Dedifferentiated amniotic fluid mesenchymal stem cell (primary cell): Measurements from ENCODE around the gene MRPL14.
"Not testable (repeated sequence)": the region's sequence is repeated elsewhere in the genome, so short reads cannot be mapped to it uniquely, and the experiment has no call there.

Experiments used
- DNase-seq: peaks from one replicate; pipeline ENCODE4 v3.0.0-alpha.2; 2016; ENCODE audit errors: extremely low spot score

MRPL14 gene

DNA sequence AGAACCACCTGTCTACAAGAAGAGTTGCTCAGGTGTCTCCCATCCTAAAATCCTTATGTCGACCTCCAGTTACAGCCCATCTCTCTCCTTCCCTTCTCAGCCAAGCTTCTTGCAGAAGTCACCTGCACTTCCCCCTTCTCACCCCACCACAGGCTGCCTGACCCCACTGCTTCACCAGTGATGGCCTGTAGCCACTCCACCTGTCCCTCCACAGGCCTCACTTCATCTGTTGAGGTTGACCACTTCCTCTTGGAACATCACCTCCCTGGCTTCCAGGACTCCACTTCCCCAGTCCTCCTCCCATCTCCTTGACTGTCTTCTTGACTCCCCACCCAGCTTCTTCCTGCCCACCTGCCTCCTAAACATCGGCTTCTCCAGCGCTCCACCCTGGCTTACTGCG, 25.4 kb downstream of the MRPL14 start:
- no peak for DNase-seq

DNA sequence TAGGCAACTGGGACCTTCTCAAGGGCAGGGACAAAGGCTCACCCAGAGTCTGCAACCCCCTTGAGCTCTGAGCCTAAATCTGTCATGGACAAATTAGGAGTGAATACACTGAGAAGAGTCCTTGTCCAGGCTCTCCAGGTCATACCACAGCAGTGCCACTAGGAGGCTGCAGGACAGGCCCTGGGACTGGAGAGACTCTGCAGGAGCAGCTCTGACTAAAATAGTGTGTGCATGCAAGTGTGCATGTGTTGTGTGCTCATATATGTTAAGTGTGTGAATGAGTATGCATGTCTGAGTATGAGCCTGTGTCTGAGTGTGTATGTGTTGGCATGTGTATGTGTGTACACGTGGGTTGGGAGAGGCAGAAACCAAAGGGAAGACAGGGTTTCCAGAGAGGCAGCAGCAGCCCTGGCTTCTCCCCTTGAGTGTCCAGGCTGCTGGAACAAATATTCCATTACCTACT, 27.1 kb downstream of the MRPL14 start:
- DNase-seq = peak; percentile 19

DNA sequence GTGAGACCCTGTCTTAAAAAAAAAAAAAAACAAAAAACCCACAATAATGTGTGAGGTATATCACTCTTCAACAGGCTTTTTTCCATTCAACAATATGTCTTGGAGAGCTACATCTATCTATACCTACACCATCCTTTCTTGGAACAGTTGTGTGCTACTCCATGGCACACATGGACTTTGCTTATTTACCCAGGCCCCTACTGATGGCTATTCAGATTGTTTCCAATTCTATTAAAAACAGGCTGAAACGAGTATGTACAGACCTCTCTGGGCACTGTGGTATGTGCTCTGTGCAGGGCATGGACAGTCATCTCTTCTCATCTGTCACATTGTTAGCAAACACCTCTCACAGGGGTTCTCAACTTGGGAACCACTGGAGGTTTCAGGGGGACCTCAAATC, 28.1 kb downstream of the MRPL14 start:
- no peak for DNase-seq

DNA sequence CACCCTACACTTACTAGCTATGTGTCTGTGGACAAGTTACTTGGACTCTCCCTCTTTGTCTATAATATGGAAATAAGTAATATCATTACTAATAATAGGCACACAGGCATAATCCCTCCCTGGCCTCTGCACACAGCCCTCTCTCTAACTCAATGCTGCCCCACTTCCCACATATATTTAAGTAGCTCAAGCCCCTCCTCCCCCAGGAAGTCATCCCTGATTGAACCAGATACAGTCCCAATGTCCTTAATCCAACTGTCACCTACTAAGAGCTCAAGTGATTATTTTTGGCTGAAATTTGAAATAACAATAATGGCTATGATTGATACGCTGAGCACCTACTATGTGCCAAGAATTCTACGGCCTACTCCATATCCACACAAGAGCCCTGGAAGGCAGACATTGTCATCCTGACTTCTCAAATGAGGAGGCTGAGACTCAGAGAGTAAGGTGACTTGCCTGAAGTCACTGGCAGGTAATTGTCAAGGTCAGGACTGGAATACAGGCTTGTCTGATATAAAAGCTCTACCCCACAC, 29.4 kb downstream of the MRPL14 start:
- DNase-seq = no peak

DNA sequence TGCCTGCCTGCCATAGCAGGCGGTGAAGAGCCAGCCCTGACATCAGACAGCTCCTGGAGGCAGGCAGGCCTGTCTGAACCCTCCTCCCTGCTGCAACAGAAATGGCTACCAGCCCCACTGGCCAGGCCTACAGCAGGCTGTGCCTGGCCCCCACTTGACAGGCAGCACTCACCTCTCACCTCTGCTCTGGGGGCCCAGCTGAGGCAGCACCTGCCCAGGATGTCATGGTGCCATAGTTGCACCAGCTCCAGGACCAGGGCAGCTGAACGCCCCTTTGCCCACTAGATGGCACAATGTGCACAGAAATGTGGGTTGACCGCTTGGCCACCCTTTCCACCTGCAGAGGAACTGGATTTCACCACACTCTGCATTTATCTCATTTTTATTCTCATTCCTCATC, 30.6 kb downstream of the MRPL14 start:
- peak; percentile 75 for DNase-seq

DNA sequence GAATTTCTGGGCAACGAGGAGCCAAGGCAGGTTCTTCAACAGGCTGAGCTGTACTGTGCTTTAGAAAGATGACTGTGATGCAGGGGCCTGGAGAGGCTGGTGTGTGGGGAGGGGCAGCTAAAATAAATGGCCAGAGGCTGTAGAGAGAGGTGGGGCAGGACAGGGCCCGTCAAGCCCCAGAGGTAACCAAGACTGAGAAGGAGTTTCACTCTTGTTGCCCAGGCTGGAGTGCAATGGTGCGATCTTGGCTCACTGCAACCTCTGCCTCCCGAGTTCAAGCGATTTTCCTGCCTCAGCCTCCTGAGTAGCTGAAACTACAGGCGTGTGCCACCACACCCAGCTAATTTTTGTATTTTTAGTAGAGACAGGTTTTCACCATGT, 32.0 kb downstream of the MRPL14 start:
- not testable (repeated sequence) for DNase-seq

DNA sequence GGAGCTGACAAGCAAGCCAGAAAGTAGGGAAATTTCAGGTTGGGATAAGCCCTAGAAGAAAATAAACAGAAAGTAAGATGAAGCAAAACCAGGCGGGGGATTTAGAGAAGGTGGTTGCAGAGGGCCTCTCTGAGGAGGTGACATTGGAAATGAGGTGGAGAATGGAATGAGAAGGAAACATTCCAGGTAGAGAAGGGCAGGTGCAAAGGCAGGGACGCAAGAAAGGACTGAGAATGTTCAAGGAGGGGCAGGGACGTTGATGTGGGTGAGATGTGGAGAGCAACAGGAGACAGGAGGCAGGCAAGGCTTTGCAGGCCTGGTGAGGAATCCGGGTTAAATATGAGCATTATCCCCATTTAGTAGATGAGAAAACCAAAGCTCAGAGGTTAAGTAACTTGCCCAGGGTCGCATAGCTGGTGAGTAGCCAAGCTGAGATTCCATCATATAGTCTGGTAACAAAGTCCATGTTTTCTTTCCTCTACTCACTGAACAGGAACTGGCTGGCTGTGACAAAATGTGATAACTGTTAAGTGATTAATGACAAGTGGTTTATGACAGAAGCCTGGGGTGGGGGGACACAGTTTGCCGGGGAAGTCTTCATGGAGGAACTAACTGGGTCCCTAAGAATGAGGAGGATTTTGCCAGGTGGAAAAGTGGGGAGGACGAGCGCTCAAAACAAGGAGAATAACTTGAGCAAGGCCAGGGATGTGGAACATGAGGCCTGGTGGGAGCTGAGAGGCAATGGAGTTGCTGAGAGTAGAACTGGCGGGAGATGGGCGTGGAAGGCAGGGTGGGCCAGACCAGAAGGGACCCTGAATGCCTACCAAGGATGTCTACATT, 32.6 kb downstream of the MRPL14 start:
- DNase-seq = no peak

DNA sequence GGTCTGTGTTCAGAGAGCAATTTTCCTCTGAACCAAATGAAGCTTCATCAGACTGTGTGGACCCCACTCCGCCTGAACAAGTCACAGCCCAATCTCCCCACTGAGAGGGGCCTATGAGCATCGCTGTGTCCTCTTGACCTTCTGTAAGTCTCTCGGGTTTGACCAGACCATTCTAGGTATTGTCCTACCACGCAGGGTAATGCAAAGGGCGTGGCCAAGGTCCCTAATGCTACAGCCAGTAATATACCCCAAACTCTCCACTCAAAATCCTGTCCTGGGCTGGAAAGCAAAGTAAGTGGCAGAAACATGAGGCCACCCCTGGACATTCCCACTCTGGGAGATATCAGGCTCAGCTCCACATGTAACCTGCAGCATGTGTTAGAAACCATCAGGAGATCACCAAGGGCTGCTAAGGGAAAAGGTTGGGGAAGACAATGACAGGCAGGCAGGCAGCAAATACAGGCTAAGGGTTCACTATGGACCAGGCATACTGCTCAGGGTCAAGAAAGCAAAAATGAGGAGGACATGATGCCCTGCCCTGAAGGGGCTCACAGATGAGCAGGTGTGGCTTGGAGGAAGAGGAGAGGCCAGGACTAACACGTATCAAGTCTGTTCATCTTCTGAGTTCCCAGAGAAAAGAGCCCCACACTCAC, 33.4 kb downstream of the MRPL14 start:
- no peak for DNase-seq

DNA sequence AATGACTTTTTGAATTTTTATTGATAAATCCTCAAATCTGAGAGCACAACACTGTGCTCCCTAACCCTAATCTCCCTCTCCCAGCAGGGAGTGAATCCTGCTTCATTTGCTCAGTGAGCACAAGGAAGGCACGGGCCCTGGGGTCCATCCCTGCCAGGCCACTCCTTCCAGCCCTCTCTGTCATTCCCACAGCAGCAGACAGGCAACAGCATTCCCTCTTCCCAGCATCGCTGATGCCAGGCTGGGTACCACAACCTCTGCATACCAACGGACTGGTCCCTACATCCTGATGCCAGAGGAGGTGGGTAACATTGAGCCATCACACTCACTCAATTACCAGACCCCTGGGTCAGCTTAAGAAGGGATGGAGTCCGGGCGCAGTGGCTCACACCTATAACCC, 34.2 kb downstream of the MRPL14 start:
- no peak for DNase-seq

DNA sequence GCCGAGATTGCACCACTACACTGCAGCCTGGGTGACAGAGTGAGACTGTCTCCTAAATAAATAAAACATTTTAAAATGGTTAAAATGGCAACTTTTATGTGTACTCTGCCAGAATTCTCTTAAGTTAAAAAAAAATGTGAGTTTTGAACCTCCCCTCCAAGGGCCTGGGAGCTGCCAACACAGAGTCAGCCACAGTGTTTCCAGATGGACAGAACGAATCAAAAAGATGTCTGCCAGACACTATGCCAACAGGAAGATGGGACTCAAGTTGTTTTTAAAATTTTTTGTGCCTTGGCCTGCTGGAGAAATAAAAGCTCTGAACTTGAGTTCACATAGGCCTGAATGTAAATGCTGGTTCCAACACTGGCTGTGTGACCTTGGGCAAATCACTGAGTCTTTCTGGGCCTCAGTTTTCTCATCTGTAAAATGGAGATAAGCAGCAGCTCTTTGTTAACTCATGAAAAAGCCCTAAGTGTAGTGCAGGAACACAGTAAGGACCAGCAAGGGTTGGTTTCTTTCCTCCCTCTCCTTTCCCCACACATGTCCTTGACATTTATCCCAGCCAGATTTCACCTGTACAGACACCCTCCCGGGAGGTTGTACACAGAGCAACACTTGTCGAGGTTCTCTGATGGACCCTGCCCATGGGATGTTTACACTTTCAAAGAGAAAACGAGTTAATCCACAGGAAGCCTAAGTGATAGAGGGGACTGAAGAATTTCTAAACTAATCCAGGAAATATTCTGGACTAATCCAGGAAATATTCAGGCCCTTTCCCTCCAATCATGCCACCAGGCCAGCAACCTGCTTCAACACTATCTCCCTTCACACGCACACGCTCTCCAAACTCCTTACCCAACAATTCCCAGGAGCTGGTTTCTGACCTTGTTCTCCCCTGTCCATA, 35.0 kb downstream of the MRPL14 start:
- no peak for DNase-seq

DNA sequence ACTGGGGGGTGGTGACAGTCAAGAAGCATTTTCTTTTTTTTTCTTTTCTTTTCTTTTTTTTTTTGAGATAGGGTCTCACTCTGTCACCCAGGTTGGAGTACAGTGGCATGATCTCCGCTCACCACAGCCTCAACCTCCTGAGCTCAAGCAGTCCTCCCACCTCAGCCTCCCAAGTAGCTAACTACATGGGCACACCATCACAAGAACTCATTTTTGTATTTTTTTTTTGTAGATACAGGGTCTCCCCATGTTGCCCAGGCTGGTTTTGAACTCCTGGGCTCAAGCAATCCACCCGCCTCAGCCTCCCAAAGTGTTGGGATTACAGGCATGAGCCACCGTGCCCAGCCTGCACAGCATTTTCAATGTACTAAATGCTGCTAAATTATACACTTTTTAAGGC, 35.9 kb downstream of the MRPL14 start:
- not testable (repeated sequence) for DNase-seq

DNA sequence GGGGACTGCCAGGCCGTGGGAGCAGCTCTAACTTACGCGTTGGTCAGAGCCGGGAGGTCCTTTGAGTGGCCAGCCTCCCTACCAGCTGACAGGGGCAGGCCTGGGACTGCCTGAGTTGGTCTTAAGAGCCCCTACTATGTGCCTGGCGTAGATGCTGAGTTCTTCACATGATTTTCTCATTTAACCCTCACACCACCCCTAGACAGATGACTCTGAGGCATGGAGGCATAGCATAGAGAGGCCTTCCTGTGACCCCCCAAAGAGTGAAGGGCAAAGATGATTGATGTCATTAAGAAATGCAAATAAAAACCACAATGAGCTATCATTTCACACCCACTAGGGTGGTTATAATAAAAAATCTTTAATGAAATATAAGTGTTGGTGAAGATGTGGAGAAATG, 36.8 kb downstream of the MRPL14 start:
- DNase-seq = no peak

DNA sequence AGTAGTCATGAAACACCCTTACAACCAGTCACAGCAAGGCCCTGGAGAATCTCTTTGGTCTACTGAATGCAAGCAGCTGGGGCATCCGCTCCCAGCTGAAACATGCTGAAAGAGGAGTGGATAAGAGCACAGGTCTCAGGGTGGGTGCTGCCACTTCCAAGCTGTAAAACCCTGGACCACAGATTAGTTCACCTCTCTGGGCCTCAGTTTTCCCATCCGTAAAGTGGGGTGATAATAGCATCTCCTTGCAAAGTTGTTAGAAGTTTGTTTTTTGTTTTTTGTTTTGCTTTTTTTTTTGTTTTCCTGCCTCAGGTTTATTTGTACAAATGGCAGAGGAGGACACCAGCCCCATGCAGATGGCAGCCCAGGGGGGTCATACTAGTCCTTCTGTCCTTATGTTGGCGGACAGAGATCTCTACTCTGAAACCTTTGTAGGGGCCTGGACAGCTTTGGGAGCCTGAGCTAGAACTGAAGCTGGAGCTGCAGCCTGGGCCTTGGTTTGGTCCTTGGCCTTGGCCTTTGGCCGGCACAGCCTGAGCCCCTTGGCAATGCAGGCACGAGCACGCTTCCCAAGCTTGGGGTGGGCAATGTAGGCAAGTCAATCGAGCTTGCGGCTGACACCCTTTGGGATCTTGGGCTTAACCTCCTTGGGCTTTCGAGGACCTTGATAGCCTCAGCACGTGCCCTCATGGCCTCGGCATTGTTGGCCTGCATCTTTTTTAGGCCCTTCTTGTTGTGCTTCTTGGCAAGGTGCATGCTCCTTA, 38.2 kb downstream of the MRPL14 start:
- DNase-seq = no peak

DNA sequence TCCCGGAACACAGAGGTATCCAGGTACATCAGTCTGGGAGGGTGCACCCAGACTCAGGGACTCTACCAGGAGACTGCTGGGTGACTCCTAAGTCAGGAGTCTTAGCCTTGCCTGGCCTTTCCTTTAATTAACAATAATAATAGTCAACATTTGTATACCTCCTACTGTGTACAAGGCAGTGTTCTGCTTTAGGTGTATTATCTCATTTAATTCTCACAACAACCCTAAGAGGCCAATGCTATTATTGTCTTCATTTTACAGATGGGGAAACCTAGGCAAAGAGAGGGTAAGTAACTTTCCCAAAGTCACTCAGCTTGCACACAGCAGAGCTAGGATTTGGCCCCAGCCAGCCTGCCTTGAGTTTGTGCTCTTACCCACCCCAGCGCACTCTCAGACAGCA, 39.6 kb downstream of the MRPL14 start:
- no peak for DNase-seq

DNA sequence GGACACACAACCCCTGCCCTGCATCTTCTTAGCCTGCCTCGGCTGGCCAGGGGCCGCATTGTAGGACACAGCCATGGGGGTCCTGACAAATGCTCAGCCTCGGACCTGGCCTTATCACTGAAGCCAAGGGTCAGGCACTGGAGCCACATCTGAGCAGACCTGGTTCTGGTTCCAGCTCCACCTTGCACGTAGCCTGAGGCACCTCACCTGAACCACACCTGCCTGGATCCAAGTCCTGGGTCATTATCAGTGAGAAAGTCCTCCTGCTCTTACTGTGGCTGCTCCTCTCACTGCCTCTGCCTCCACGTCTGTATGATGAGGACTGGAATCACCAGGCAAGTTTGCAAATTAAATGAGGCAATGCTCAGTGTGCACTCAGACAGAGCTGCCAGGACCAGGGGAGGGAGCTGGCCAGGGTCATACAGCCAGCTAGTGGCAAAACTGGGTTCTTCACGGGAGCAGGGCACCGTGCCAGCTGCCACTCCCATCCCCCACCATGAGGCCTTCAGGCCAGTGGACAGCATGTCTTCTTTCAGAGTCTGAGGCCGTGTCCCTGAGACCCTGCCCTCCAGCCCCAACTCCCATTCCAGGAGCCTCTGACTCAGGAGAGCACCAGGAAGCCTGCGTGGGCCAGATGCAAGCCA, 40.2 kb downstream of the MRPL14 start:
- DNase-seq = no peak

DNA sequence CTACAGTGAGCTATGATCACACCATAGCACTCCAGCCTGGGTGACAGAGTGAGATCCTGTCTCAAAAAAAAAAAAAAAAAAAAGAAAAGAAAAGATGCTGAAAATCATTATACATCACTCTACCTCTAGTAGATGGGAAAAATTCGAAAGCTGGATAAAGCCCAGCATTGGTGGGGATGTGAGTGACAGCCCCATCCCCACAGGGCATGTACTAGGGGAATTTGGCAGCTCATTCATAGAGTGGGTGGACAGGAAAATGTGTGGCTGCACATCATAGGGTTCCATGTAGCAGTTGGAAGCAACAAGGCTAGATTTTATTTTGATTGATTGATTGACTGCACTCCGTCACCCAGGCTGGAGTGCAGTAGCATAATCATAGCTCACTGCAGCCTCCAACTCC, 42.0 kb downstream of the MRPL14 start:
- no peak for DNase-seq

DNA sequence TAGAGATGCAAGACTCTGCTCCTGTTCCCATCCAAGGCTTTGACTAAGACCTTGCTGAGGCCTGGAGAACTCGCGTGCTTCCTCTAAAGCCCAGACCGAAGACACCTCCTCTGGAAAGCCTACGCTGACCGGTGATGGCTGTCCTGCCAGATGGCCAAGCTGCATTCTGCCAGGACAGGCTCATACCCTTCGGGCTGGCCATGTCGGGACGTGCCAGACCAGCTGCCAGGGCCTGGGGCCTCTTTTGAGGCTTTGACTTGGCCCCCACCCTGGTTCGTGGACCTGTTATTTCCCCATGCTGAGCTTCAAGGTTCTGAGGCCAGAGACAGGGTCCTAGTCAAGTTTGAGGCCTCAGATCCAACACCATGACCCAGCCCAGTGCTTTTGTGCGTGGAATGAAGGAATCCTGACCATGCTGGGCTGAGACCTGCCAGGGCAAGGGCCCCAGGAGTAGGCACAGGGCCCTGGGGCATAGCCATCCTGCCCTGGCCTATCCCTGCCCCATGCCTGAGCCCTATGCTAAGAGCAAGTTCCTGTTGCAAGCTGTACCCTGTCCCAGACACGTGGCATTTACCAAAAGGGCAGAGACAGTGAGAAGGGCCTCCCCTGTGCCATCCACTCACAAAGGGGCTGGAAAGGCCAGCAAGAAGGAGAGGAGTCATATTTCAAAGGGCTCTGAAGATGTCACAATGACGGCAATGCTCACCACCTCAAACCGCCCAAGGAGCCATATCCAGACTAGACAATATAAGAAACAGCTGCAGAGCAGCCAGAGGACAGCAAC, 42.8 kb downstream of the MRPL14 start:
- no peak for DNase-seq

DNA sequence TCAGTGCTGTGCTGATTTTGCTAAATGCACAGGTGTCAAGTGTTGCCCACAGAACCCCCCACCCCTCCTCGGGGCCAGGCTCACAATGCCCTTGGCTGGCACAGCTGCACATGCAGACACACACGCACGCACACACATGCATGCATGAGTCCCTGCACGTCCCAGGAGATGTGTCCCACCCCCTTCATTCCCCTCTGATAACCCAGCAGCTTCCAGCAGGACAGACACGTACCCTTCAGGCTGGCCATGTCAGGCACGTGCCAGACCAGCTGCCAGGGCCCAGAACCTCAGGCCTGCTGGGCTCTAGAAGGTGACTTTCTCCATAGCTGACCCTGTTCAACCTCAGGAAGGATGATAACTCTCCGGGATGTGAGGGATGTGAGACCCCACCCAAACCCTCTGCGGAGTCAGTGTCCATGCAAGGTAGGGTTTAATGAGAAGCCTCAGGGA, 44.4 kb downstream of the MRPL14 start:
- DNase-seq = no peak

DNA sequence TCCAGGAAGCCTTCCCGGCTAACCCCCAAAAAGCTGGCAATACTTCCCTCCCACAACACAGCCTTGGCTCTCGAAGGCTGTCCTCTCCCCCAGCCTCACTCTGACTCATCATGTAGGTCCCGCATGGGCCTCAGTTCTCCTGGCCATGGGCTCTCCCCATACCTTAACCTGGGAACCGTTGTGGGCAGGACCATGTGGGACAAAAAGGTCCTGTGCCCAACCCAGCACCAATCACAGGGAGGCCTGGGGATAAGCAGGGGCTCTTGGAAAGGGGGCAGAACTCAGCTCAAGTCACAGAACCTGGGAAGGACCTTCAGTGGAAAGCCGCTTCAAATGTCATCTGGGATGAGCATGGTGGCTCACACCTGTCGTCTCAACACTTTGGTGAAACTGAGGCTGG, 45.5 kb downstream of the MRPL14 start:
- DNase-seq = no peak
